Astrocyte of the cerebellum (primary cell): ENCODE results near the gene SHISAL1.
A peak's percentile ranks its signal among the peaks of the same experiment; 100 is the strongest.

Experiments used
- DNase-seq: peaks from one replicate; pipeline ENCODE4 v3.0.0-alpha.2; 2011; ENCODE audit warnings: low read depth
- H3K4me3 ChIP-seq: 2 replicates; pipeline ENCODE4 v1.5.1; 2011; ENCODE audit warnings: mild to moderate bottlenecking, low read depth, low read length, moderate library complexity
- in situ Hi-C: cut with HindIII; loops from 2 replicates; pipeline ENCODE4 v1.10.0; 2017; ENCODE audit warnings: low sequenced_read_pairs
- TF ChIP-seq, protein P1 (sequence below): IDR thresholded peaks from 2 replicates; pipeline ENCODE4 v1.5.1; 2012; ENCODE audit warnings: low read length, low read depth, moderate library complexity, mild to moderate bottlenecking; ENCODE audit errors: missing control alignments

Gene SHISAL1

DNA sequence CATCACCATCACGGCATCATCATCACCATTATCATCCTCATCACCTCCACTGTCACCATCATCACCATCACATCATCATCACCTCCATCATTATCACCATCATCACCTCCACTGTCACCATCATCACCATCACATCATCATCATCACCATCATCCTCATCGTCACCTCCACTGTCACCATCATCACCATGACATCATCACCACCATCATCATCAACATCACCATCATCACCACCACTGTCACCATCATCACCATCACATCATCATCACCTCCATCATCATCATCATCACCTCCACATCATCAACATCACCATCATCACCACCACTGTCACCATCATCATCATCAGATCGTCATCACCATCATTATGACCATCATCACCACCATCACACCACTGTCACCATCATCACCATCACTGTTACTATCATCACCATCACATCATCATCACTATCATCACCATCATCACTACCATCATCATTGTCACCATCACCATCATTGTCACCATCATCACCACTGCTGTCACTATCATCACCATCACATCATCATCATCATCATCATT is 99.2 kb downstream of the SHISAL1 start:
- in situ Hi-C loops, result no loop called here
- DNase-seq, result no peak
- H3K4me3 ChIP-seq, result no peak overlapping the region
- TF ChIP-seq, protein P1, sequence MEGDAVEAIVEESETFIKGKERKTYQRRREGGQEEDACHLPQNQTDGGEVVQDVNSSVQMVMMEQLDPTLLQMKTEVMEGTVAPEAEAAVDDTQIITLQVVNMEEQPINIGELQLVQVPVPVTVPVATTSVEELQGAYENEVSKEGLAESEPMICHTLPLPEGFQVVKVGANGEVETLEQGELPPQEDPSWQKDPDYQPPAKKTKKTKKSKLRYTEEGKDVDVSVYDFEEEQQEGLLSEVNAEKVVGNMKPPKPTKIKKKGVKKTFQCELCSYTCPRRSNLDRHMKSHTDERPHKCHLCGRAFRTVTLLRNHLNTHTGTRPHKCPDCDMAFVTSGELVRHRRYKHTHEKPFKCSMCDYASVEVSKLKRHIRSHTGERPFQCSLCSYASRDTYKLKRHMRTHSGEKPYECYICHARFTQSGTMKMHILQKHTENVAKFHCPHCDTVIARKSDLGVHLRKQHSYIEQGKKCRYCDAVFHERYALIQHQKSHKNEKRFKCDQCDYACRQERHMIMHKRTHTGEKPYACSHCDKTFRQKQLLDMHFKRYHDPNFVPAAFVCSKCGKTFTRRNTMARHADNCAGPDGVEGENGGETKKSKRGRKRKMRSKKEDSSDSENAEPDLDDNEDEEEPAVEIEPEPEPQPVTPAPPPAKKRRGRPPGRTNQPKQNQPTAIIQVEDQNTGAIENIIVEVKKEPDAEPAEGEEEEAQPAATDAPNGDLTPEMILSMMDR, result no peak

DNA sequence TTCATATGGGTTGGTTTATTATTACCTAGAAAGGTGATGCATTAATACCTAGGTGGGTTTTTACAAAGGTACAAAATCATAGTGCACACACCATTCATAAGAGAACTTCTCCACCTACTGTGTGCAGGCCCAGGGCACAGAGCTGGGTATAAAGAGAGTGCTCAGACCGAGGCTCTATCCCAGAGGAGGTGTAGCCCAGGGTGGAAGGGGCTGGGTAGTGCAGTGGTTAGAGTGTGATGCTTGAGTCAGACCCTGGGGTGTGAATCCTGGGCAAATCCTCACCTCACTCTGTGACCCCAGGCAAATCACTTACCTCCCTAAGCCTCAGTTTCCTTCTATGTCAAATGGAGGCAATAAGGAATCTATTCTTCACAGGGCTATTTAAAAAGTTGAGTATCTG is 99.8 kb downstream of the SHISAL1 start:
- in situ Hi-C loops, result no loop called here
- TF ChIP-seq, protein P1, result no peak
- no peak overlapping the region for H3K4me3 ChIP-seq
- no peak for DNase-seq

DNA sequence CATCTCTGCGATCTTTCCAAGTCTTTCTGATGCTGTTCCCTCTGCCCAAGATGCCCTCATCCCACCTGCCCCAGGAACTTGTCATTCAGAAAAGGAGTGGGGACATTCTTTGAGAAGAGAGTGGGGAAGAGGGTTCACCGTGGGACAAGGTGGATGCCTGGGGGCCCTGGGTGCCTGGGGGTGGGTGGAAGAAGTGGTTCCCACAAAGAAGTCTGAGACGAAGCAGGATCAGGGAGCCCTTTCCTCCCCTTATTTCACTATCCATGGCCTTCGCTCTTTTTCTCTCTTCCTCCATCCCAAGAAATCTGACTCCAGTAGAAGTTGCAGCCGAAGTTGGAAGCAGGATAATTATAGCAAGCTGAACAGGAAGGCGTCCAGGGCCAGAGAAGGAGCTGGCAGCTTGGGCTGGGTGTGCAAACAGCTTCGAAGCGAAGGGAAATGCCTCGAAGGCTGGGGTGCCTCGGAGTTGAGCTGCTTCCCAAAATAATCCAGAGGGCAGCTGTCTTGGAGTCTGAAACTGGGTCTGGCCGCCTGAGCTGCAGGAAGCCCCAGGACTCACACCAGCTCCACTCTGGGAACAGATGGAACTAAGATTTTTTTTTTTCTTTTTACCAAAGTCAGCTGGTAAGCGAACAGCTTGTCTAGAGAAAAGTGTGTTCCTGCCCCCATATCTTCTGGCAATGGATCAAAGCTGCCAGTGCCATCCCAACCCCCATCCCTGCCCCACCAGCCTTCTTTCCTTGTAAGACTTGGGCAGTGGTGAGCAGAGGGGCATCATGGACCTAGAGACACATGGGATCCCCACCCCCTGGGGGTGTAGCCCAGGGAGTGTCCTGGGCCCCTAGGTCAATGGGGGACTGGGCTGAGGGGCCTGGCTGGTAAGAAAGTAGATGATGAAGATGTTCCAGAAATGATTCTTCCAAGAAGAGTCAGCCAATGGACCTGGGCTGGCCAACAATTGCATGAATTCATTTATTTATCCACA is 100.5 kb downstream of the SHISAL1 start:
- TF ChIP-seq, protein P1, result no peak
- in situ Hi-C loops, result no loop called here

DNA sequence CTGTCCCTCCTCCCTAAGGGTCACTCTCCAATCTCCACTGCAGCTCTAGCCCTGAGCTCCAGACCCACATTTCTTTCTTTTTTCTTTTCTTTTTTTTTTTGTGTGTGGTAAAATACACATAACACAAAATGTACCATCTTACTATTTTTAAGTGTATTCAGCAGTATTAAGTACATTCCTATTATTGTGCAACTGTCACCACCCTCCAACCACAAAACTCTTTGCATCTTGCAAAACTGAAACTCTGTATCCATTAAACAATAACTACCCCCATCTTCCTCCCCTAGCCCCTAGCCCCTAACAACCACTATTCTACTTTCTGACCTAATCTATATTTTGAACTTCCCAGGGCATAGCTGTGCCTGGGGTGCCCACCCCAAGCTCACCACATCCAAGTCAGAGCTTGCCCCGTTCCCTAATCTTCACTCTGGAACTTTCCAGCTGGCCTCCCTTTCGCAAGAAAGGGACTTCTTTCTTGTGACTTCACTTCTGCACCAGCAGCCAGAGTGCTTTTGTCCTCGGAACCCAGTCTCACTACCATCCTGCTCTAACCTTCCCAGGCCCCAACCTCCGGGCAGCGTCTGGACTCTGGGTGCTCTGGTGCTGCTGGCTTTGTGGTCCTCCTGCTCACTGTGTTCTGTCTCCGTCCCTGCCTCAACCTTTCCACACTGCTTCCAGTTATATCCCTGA is 101.3 kb downstream of the SHISAL1 start:
- DNase-seq, result no peak
- in situ Hi-C loops, result no loop called here
- H3K4me3 ChIP-seq, result no peak overlapping the region
- TF ChIP-seq, protein P1, result no peak

More for the DNA sequence above, 100.5 kb downstream of the SHISAL1 start:
- no peak for DNase-seq
- no peak overlapping the region for H3K4me3 ChIP-seq

DNA sequence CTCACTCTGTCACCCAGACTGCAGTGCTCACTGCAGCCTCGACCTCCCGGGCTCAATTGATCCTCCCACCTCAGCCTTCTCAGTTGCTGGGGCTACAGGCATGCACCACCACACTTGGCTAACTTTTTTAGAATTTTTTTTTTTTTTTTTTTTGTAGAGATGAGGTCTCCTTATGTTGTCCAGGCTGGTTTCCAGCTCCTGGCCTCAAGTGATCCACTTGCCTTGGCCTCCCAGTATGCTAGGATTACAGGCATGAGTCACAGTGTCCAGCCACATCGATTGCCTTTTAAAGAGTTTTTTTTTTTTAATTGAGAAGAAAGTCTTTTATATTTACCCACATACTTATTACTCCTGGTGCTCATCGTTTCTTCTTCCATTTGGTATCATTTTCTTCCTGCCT is 102.0 kb downstream of the SHISAL1 start:
- in situ Hi-C loops, result no loop called here
- peak; percentile 58 for DNase-seq

DNA sequence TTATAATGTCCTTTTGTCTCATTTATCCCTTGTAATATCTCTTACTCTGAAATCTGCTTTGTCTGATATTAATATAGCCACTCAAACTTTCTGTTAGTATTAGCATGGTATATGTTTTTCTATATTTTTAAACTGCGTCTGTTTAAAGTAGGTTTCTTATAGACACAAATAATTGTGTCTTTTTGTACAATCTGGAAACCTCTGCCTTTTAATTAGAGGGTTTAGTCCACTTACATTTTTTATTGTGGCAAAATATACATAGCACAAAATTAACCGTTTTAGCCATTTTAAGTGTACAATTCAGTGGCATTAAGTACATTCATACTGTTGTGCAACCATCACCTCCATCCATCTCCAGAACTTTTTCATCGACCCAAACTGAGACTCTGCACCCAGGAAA is 103.4 kb downstream of the SHISAL1 start:
- in situ Hi-C loops, result no loop called here
- TF ChIP-seq, protein P1, result no peak
- no peak for DNase-seq
- no peak overlapping the region for H3K4me3 ChIP-seq

More for the DNA sequence above, 102.0 kb downstream of the SHISAL1 start:
- no peak overlapping the region for H3K4me3 ChIP-seq
- TF ChIP-seq, protein P1, result no peak
